NB4 (cell line): ENCODE results near the gene CDH13.

Experiments
- DNase-seq: peaks from one replicate; pipeline ENCODE4 v3.0.0; 2010; ENCODE audit warnings: low read depth
- H3K4me3 ChIP-seq: one replicate; pipeline ENCODE4 v1.5.1; 2011; ENCODE audit warnings: mild to moderate bottlenecking, low read depth, low read length, moderate library complexity
- MAX ChIP-seq: IDR thresholded peaks from 2 replicates; pipeline ENCODE4 v1.6.1; 2011; ENCODE audit warnings: low read depth, low read length
- MYC ChIP-seq: IDR thresholded peaks from 2 replicates; pipeline ENCODE4 v1.6.1; 2011; ENCODE audit warnings: low read depth, low read length
- POLR2A ChIP-seq: IDR thresholded peaks from 2 replicates; pipeline ENCODE4 v1.6.1; 2011; ENCODE audit warnings: mild to moderate bottlenecking; ENCODE audit not compliant: insufficient read length; ENCODE audit errors: extremely low read depth
- TF ChIP-seq, protein P1 (sequence below): IDR thresholded peaks from one replicate; pipeline ENCODE4 v1.5.1; 2012; ENCODE audit warnings: low read depth, low read length

Gene CDH13

DNA sequence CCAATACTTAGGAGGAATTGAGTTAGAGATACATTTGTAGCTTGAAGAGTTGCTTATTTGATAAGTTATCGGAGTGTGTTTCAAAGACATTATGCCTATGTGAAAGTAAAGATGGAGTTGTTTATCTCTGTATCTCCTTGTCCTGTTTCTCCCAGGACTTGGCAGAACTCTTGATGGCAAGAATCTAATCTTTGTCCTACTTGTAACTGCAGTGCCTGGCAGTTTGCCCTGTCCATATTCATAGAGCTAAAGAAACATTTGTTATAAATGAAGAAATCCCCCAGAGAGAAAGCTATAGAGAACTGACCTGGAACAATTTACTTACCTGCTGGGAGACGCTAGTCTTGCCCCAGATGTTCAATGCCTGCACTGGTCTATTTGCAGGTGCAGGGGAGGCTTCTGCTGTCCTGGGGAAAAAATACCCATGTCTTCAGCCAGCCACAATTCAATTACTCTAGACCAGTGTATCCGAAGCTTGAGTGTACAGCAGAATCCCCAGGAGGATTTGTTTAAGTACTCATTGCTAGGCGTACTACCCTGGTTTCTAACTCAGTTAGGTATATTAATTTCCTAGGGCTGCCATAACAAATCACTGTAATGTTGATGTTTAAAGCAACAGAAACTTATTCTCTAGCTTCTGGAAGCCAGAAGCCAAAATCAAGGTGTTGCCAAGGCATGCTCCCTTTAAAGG lies 771.0 kb downstream of the CDH13 start:
- TF ChIP-seq, protein P1, sequence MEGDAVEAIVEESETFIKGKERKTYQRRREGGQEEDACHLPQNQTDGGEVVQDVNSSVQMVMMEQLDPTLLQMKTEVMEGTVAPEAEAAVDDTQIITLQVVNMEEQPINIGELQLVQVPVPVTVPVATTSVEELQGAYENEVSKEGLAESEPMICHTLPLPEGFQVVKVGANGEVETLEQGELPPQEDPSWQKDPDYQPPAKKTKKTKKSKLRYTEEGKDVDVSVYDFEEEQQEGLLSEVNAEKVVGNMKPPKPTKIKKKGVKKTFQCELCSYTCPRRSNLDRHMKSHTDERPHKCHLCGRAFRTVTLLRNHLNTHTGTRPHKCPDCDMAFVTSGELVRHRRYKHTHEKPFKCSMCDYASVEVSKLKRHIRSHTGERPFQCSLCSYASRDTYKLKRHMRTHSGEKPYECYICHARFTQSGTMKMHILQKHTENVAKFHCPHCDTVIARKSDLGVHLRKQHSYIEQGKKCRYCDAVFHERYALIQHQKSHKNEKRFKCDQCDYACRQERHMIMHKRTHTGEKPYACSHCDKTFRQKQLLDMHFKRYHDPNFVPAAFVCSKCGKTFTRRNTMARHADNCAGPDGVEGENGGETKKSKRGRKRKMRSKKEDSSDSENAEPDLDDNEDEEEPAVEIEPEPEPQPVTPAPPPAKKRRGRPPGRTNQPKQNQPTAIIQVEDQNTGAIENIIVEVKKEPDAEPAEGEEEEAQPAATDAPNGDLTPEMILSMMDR: no peak
- TF ChIP-seq POLR2A (no peak), MYC (no peak), MAX (no peak)
- DNase-seq: no peak
- no peak overlapping the region for H3K4me3 ChIP-seq

GRCh38 chr16:83400234-83400633 lies 773.5 kb downstream of the CDH13 start:
- DNase-seq: no peak
- H3K4me3 ChIP-seq: no peak overlapping the region
- TF ChIP-seq POLR2A: no peak
- TF ChIP-seq, protein P1: no peak
- no peak for TF ChIP-seq MYC
- TF ChIP-seq MAX: no peak

GRCh38 chr16:83402160-83402814 lies 775.5 kb downstream of the CDH13 start:
- H3K4me3 ChIP-seq: no peak overlapping the region
- no peak for DNase-seq
- TF ChIP-seq POLR2A: no peak

DNA sequence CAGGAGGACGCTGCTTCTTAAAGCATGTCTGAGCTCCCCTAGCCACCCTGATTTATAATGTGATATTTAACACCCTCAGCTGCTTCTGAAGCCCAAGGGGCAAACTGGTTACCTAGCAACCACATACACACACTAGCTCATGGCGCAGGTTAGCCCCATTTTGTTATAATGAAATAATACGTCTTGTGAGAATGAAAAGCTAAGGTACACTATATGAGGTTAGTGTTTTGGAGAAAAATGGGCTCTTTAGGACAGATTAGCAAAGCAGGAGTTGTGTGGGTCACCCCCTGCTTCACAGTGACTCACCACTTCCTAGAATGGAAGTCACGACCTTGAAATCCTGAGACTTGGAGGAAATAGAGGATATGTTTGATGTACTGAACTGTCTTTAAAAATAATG lies 776.2 kb downstream of the CDH13 start:
- H3K4me3 ChIP-seq: no peak overlapping the region
- no peak for DNase-seq
- TF ChIP-seq POLR2A (no peak), MAX (no peak), MYC (no peak)
- TF ChIP-seq, protein P1: no peak

- H3K4me3 ChIP-seq: no peak overlapping the region
- DNase-seq: no peak
- TF ChIP-seq, protein P1: no peak
- TF ChIP-seq MYC (no peak), POLR2A (no peak), MAX (no peak)
Observed at GRCh38 chr16:83403761-83404160, 777.0 kb downstream of the CDH13 start.

DNA sequence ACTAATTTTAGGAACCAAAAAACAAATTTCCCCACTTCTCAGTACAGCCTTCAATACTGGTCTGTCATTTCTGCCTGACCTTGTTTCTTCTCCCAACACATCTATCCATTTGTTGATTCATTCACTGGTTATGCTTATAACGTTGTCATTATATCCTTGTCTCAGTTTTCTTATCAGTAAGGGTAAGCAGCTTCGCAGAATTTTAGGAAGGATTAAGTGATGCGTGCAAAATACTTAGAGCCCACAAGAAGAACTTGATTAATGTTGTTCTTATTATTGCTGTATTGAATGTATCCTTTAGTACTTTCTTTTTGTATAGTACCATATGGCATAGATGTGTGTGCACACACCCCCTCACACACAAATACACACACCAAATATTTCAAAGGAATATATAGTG lies 777.5 kb downstream of the CDH13 start:
- TF ChIP-seq MAX: no peak
- no peak for TF ChIP-seq MYC
- TF ChIP-seq, protein P1: no peak
- no peak for TF ChIP-seq POLR2A
- DNase-seq: no peak
- no peak overlapping the region for H3K4me3 ChIP-seq
